GM23338 (cell line): ENCODE measurements around the gene EIF3A. TPM values are rescaled to one million over a fixed set of nuclear protein-coding genes. Genes with fewer than 3 reads are reported as not detected.

ENCODE experiments used
- ATAC-seq: fragments of 200-7000 bp; cut with Tn5 transposase; 3 replicates; pipeline ENCODE4 v1.9.1; 2020
- DNase-seq: peaks from one replicate; pipeline ENCODE4 v3.0.0-alpha.2; 2015; ENCODE audit warnings: low spot score
- H2AFZ ChIP-seq: fragments of 200-600 bp; sonication (generic); 2 replicates; pipeline ENCODE4 v1.8.0; 2016; ENCODE audit warnings: antibody characterized with exemption, mild to moderate bottlenecking, moderate library complexity
- H3F3A ChIP-seq: fragments of 200-600 bp; sonication (generic); replicated peaks from 2 replicates; pipeline ENCODE4 v1.8.0; 2017; ENCODE audit warnings: antibody characterized with exemption, mixed run types, low read depth
- H3K27ac ChIP-seq: fragments of 200-600 bp; sonication (generic); 2 replicates; pipeline ENCODE4 v1.6.1; 2016; ENCODE audit warnings: low read depth
- H3K27me3 ChIP-seq: fragments of 200-600 bp; sonication (generic); 2 replicates; pipeline ENCODE4 v1.8.0; 2016; ENCODE audit warnings: mild to moderate bottlenecking, mixed run types, moderate library complexity; ENCODE audit not compliant: insufficient read depth
- H3K36me3 ChIP-seq: fragments of 200-600 bp; sonication (generic); 2 replicates; pipeline ENCODE4 v1.8.0; 2016; ENCODE audit warnings: mild to moderate bottlenecking; ENCODE audit not compliant: insufficient read depth
- H3K4me1 ChIP-seq: fragments of 200-600 bp; sonication (generic); 2 replicates; pipeline ENCODE4 v1.8.0; 2016; ENCODE audit warnings: mild to moderate bottlenecking, moderate library complexity; ENCODE audit not compliant: insufficient read depth
- H3K4me2 ChIP-seq: fragments of 200-600 bp; sonication (generic); 2 replicates; pipeline ENCODE4 v1.7.1; 2017; ENCODE audit warnings: mixed run types
- H3K4me3 ChIP-seq: fragments of 200-600 bp; sonication (generic); 2 replicates; pipeline ENCODE4 v1.6.1; 2016; ENCODE audit warnings: mixed run types
- H3K79me2 ChIP-seq: fragments of 200-600 bp; sonication (generic); replicated peaks from 2 replicates; pipeline ENCODE4 v1.8.0; 2017; ENCODE audit warnings: mild to moderate bottlenecking; ENCODE audit not compliant: insufficient read depth
- H3K9me2 ChIP-seq: fragments of 200-600 bp; sonication (generic); 2 replicates; pipeline ENCODE4 v1.8.0; 2017; ENCODE audit not compliant: insufficient read depth
- H4K20me1 ChIP-seq: fragments of 200-600 bp; sonication (generic); replicated peaks from 2 replicates; pipeline ENCODE4 v1.8.0; 2017; ENCODE audit warnings: mild to moderate bottlenecking; ENCODE audit not compliant: insufficient read depth
- H3K27ac Mint-ChIP-seq: 2 replicates; pipeline ENCODE4 v1.8.0; 2020; ENCODE audit warnings: inconsistent platforms, mild to moderate bottlenecking, moderate library complexity, mixed read lengths
- H3K27me3 Mint-ChIP-seq: 3 replicates; pipeline ENCODE4 v1.8.0; 2022; ENCODE audit warnings: low read depth, mild to moderate bottlenecking, moderate library complexity, mixed read lengths, inconsistent platforms; ENCODE audit not compliant: insufficient read depth, poor library complexity
- H3K36me3 Mint-ChIP-seq: 3 replicates; pipeline ENCODE4 v1.8.0; 2021; ENCODE audit warnings: low read depth, mild to moderate bottlenecking, inconsistent platforms, moderate library complexity, mixed read lengths
- H3K4me1 Mint-ChIP-seq: 3 replicates; pipeline ENCODE4 v1.8.0; 2020; ENCODE audit warnings: mild to moderate bottlenecking, inconsistent platforms, mixed read lengths
- H3K4me3 Mint-ChIP-seq: 3 replicates; pipeline ENCODE4 v1.8.0; 2021; ENCODE audit warnings: moderate library complexity, mild to moderate bottlenecking, inconsistent platforms, mixed read lengths
- H3K9me3 Mint-ChIP-seq: 3 replicates; pipeline ENCODE4 v1.8.0; 2020; ENCODE audit warnings: moderate library complexity, mild to moderate bottlenecking, inconsistent platforms, mixed read lengths
- CREB1 ChIP-seq: fragments of 250-450 bp; sonication (Bioruptor Pico); IDR thresholded peaks from 2 replicates; pipeline ENCODE4 v1.5.0; 2020; ENCODE audit warnings: low read depth, mild to moderate bottlenecking, moderate library complexity
- EZH2phosphoT487 ChIP-seq: fragments of 200-600 bp; sonication (generic); IDR thresholded peaks from one replicate; pipeline ENCODE4 v1.8.1; 2018; ENCODE audit warnings: antibody characterized with exemption; ENCODE audit not compliant: unreplicated experiment
- STAT1 ChIP-seq: IDR thresholded peaks from one replicate; pipeline ENCODE4 v1.6.1; 2016; ENCODE audit warnings: antibody characterized with exemption; ENCODE audit not compliant: unreplicated experiment
- ZNF114 ChIP-seq: fragments of 250-450 bp; sonication (Bioruptor Pico); IDR thresholded peaks from 2 replicates; pipeline ENCODE4 v1.5.0; 2020; ENCODE audit warnings: mild to moderate bottlenecking, moderate library complexity
- ZNF331 ChIP-seq: fragments of 250-450 bp; sonication (Bioruptor Pico); IDR thresholded peaks from 2 replicates; pipeline ENCODE4 v1.5.0; 2020; ENCODE audit warnings: low read depth, mild to moderate bottlenecking, moderate library complexity
- polyA plus RNA-seq: library from polyadenylated mRNA; unstranded; fragments of >200 nt; fragmentation: Nextera tagmentation; extraction: Ambion mirVana; gene quantifications from 2 replicates; pipeline ENCODE4 v1.2.1, GENCODE V29; 2016
- total RNA-seq: library from RNA; depleted of rRNA; stranded (reverse); fragments of >200 nt; shearing (Covaris generic); gene quantifications from 2 replicates; pipeline ENCODE4 v1.2.3, GENCODE V29; 2014
- TF ChIP-seq, protein P1 (sequence below): fragments of 250-450 bp; sonication (Bioruptor Pico); IDR thresholded peaks from 2 replicates; pipeline ENCODE4 v1.5.0; 2020; ENCODE audit warnings: mild to moderate bottlenecking, moderate library complexity

EIF3A gene
- total and polyA plus RNA-seq, 2 experiments from 2014 or later = 152 to 170 TPM

GRCh38 chr10:119104654-119105015, 24.0 kb upstream of the EIF3A start:
- Mint-ChIP-seq H3K36me3 (peaks cover 15% of the 10 kb centered on the region), H3K4me3 (peak overlapping the region; percentile 80), H3K9me3 (no peaks in the 10 kb centered on the region), H3K27ac (no peak overlapping the region), H3K27me3 (peaks cover 4% of the 10 kb centered on the region), H3K4me1 (peaks cover 4% of the 10 kb centered on the region)
- Histone ChIP-seq H3F3A (no peaks in the 10 kb centered on the region), H3K4me3 (peak overlapping the region; percentile 75), H3K79me2 (peaks cover 18% of the 10 kb centered on the region), H3K9me2 (no peaks in the 10 kb centered on the region), H3K27me3 (no peaks in the 10 kb centered on the region), H3K4me2 (peak overlapping the region; percentile 92), H3K36me3 (peaks cover 15% of the 10 kb centered on the region), H3K27ac (no peak overlapping the region), H2AFZ (no peak overlapping the region), H4K20me1 (peaks cover 15% of the 10 kb centered on the region), H3K4me1 (no peaks in the 10 kb centered on the region)
- TF ChIP-seq STAT1 (no peak), ZNF331 (CRISPR knock-in tag) (no peak), CREB1 (CRISPR knock-in tag) (no peak), ZNF114 (CRISPR knock-in tag) (no peak), EZH2phosphoT487 (no peak)
- TF ChIP-seq, protein P1, sequence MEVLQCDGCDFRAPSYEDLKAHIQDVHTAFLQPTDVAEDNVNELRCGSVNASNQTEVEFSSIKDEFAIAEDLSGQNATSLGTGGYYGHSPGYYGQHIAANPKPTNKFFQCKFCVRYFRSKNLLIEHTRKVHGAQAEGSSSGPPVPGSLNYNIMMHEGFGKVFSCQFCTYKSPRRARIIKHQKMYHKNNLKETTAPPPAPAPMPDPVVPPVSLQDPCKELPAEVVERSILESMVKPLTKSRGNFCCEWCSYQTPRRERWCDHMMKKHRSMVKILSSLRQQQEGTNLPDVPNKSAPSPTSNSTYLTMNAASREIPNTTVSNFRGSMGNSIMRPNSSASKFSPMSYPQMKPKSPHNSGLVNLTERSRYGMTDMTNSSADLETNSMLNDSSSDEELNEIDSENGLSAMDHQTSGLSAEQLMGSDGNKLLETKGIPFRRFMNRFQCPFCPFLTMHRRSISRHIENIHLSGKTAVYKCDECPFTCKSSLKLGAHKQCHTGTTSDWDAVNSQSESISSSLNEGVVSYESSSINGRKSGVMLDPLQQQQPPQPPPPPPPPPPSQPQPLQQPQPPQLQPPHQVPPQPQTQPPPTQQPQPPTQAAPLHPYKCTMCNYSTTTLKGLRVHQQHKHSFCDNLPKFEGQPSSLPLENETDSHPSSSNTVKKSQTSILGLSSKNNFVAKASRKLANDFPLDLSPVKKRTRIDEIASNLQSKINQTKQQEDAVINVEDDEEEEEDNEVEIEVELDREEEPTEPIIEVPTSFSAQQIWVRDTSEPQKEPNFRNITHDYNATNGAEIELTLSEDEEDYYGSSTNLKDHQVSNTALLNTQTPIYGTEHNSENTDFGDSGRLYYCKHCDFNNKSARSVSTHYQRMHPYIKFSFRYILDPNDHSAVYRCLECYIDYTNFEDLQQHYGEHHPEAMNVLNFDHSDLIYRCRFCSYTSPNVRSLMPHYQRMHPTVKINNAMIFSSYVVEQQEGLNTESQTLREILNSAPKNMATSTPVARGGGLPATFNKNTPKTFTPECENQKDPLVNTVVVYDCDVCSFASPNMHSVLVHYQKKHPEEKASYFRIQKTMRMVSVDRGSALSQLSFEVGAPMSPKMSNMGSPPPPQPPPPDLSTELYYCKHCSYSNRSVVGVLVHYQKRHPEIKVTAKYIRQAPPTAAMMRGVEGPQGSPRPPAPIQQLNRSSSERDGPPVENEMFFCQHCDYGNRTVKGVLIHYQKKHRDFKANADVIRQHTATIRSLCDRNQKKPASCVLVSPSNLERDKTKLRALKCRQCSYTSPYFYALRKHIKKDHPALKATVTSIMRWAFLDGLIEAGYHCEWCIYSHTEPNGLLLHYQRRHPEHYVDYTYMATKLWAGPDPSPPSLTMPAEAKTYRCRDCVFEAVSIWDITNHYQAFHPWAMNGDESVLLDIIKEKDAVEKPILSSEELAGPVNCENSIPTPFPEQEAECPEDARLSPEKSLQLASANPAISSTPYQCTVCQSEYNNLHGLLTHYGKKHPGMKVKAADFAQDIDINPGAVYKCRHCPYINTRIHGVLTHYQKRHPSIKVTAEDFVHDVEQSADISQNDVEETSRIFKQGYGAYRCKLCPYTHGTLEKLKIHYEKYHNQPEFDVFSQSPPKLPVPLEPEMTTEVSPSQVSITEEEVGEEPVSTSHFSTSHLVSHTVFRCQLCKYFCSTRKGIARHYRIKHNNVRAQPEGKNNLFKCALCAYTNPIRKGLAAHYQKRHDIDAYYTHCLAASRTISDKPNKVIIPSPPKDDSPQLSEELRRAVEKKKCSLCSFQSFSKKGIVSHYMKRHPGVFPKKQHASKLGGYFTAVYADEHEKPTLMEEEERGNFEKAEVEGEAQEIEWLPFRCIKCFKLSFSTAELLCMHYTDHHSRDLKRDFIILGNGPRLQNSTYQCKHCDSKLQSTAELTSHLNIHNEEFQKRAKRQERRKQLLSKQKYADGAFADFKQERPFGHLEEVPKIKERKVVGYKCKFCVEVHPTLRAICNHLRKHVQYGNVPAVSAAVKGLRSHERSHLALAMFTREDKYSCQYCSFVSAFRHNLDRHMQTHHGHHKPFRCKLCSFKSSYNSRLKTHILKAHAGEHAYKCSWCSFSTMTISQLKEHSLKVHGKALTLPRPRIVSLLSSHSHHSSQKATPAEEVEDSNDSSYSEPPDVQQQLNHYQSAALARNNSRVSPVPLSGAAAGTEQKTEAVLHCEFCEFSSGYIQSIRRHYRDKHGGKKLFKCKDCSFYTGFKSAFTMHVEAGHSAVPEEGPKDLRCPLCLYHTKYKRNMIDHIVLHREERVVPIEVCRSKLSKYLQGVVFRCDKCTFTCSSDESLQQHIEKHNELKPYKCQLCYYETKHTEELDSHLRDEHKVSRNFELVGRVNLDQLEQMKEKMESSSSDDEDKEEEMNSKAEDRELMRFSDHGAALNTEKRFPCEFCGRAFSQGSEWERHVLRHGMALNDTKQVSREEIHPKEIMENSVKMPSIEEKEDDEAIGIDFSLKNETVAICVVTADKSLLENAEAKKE (CRISPR knock-in tag) = no peak
- peak; percentile 6; the same call in 2 of the 3 replicates for ATAC-seq
- DNase-seq = peak; percentile 41
